GM19025 (cell line): ENCODE results near the gene MORC3.
"Not testable (repeated sequence)": the region's sequence is repeated elsewhere in the genome, so short reads cannot be mapped to it uniquely, and the experiment has no call there.

ENCODE experiments used
- ATAC-seq: cut with Tn5 transposase; IDR thresholded peaks from one replicate; pipeline ENCODE4 v1.9.1; 2021; ENCODE audit warnings: mild to moderate bottlenecking, low read depth, moderate library complexity; ENCODE audit not compliant: unreplicated experiment

The MORC3 gene

GRCh38 chr21:36319767-36320420 lies at the start of gene MORC3:
Gene MORC3 (plus strand): TSS chr21:36320197. CDS start chr21:36320265, 68 bp downstream.
- peak; percentile 83 for ATAC-seq

GRCh38 chr21:36270786-36271695 lies 49.0 kb upstream of the MORC3 start:
- ATAC-seq: not testable (repeated sequence)

GRCh38 chr21:36274128-36274527 lies 45.9 kb upstream of the MORC3 start:
- ATAC-seq: no peak

- ATAC-seq: no peak
Observed at GRCh38 chr21:36282568-36283230, 37.3 kb upstream of the MORC3 start.

GRCh38 chr21:36283231-36283622 lies 36.8 kb upstream of the MORC3 start:
- not testable (repeated sequence) for ATAC-seq

GRCh38 chr21:36288651-36289243 lies 31.2 kb upstream of the MORC3 start:
- no peak for ATAC-seq

GRCh38 chr21:36291509-36291908 lies 28.5 kb upstream of the MORC3 start:
- ATAC-seq: no peak

GRCh38 chr21:36297406-36297937 lies 22.5 kb upstream of the MORC3 start:
- no peak for ATAC-seq

- ATAC-seq: peak; percentile 99
Observed at GRCh38 chr21:36297938-36298572, 21.9 kb upstream of the MORC3 start.

GRCh38 chr21:36306872-36307534 lies 13.0 kb upstream of the MORC3 start:
- no peak for ATAC-seq

GRCh38 chr21:36310016-36310415 lies 10.0 kb upstream of the MORC3 start:
- peak; percentile 64 for ATAC-seq

GRCh38 chr21:36313446-36313845 lies 6.6 kb upstream of the MORC3 start:
- ATAC-seq: not testable (repeated sequence)

- not testable (repeated sequence) for ATAC-seq
Observed at GRCh38 chr21:36316045-36316444, 4.0 kb upstream of the MORC3 start.

GRCh38 chr21:36316872-36317484 lies 3.0 kb upstream of the MORC3 start:
- no peak for ATAC-seq

GRCh38 chr21:36319406-36319766 lies 611 bp upstream of the MORC3 start:
- not testable (repeated sequence) for ATAC-seq

GRCh38 chr21:36320421-36321324 lies 676 bp downstream of the MORC3 start:
- ATAC-seq: peak; percentile 41

- no peak for ATAC-seq
Observed at GRCh38 chr21:36321325-36322082, 1.5 kb downstream of the MORC3 start.
